Upper lobe of left lung (tissue), 6 donors: ENCODE results near the gene TAF8. TPM values are rescaled to one million over a fixed set of nuclear protein-coding genes. Genes with fewer than 3 reads are reported as not detected.

Source experiments
- ATAC-seq, 2 donors: fragments of 200-7000 bp; cut with Tn5 transposase; one replicate each; pipeline ENCODE4 v1.9.1; 2022; ENCODE audit warnings: mild to moderate bottlenecking in 2 of 2, moderate library complexity in 2 of 2; ENCODE audit not compliant: low FRiP score in 2 of 2
- DNase-seq, 2 donors: peaks; one replicate each; pipeline ENCODE4 v3.0.0-alpha.2; 2019 to 2020
- H3K27ac ChIP-seq, 4 donors: fragments of 200-600 bp; sonication (generic); one replicate each; pipeline ENCODE4 v1.5.1; 2016 to 2019
- H3K27me3 ChIP-seq, 4 donors: fragments of 200-600 bp; sonication (generic); one replicate each; pipeline ENCODE4 v1.5.1; 2017 to 2019
- H3K36me3 ChIP-seq, 4 donors: fragments of 200-600 bp; sonication (generic); one replicate each; pipeline ENCODE4 v1.5.1; 2016 to 2019
- H3K4me1 ChIP-seq, 4 donors: fragments of 200-600 bp; sonication (generic); one replicate each; pipeline ENCODE4 v1.5.1; 2018 to 2019
- H3K4me3 ChIP-seq, 4 donors: fragments of 200-600 bp; sonication (generic); one replicate each; pipeline ENCODE4 v1.5.1; 2017 to 2019; ENCODE audit warnings: mild to moderate bottlenecking in 2 of 4, moderate library complexity in 1 of 4
- H3K9me3 ChIP-seq, 4 donors: fragments of 200-600 bp; sonication (generic); one replicate each; pipeline ENCODE4 v1.5.1; 2018 to 2019
- CTCF ChIP-seq, 6 experiments: fragments of 450-650 bp in 4 of 6; fragments of 200-600 bp in 2 of 6; sonication (generic) in 2 of 6; IDR thresholded peaks; one replicate each; pipeline ENCODE4 v1.5.1; 2016 to 2019; ENCODE audit warnings: antibody characterized with exemption in 6 of 6
- EP300 ChIP-seq, 4 donors: sonication (generic); formaldehyde crosslinking; IDR thresholded peaks; one replicate each; pipeline ENCODE4 v1.5.1; 2017; ENCODE audit warnings: antibody characterized with exemption in 4 of 4, control low read depth in 2 of 4
- POLR2A ChIP-seq, 4 donors: fragments of 450-650 bp; IDR thresholded peaks; one replicate each; pipeline ENCODE4 v1.5.1; 2016 to 2017; ENCODE audit warnings: antibody characterized with exemption in 4 of 4, mild to moderate bottlenecking in 2 of 4
- POLR2AphosphoS5 ChIP-seq, 2 donors: sonication (generic); formaldehyde crosslinking; IDR thresholded peaks; one replicate each; pipeline ENCODE4 v1.5.1; 2017; ENCODE audit warnings: antibody characterized with exemption in 2 of 2
- WGBS, 2 donors: methylation state at CpG; one replicate each; pipeline ENCODE4 v1.1.5; 2017 to 2018; 5-methylcytosine and 5-hydroxymethylcytosine counted together
- total RNA-seq, 6 donors: library from RNA; depleted of rRNA in 4 of 6; stranded (reverse); fragments of >200 nt in 4 of 6; gene quantifications; one replicate each; pipeline versions ENCODE4 v1.1.0 to v1.2.1, GENCODE V29; 2016 to 2021
- donor health status: DM: no; HTN: no; CAD: no; lungs with moderate emphysema.
- donor health status: DM: no; HTN: yes; CAD: no; lungs with severe emphysema.

The TAF8 gene
- total RNA-seq, 6 donors from 2014 or later = 23.0 to 67.1 (median 34.4) TPM

GRCh38 chr6:42101186-42101657 lies 50.9 kb downstream of the TAF8 start:
- peak; percentile 7 to 23 for ATAC-seq
- TF ChIP-seq CTCF (IDR thresholded peaks at IDR 0.05) (no peak), EP300 (IDR thresholded peaks at IDR 0.05) (no peak), POLR2A (IDR thresholded peaks at IDR 0.05) (no peak), POLR2AphosphoS5 (IDR thresholded peaks at IDR 0.05) (no peak)
- Histone ChIP-seq H3K36me3 (peaks cover 0 to 7% (median 0%) of the 10 kb centered on the region in 4 donors), H3K27ac (peak overlapping the region; percentile 57 to 85 (median 66)), H3K4me3 (no peak overlapping the region), H3K4me1 (peaks cover 30 to 57% (median 39%) of the 10 kb centered on the region in 4 donors), H3K9me3 (no peaks in the 10 kb centered on the region), H3K27me3 (peaks cover 0 to 7% (median 0%) of the 10 kb centered on the region in 4 donors)
- 70 to 82% methylated on average over 8 of the region's 8 CpGs for WGBS, 2 donors
- peak in 1 of 2 donors; percentile 64 for DNase-seq

- Histone ChIP-seq H3K36me3 (peaks cover 0 to 7% (median 0%) of the 10 kb centered on the region in 4 donors), H3K27ac (peak overlapping the region; percentile 21 to 82 (median 32)), H3K27me3 (peaks cover 0 to 7% (median 0%) of the 10 kb centered on the region in 4 donors), H3K9me3 (no peaks in the 10 kb centered on the region), H3K4me1 (peaks cover 30 to 57% (median 39%) of the 10 kb centered on the region in 4 donors), H3K4me3 (no peak overlapping the region)
- no peak for TF ChIP-seq POLR2AphosphoS5 (IDR thresholded peaks at IDR 0.05)
- TF ChIP-seq CTCF (IDR thresholded peaks at IDR 0.05) = no peak
- TF ChIP-seq POLR2A (IDR thresholded peaks at IDR 0.05) = no peak
- no peak for TF ChIP-seq EP300 (IDR thresholded peaks at IDR 0.05)
- ATAC-seq (no peak), DNase-seq (peak in 1 of 2 donors; percentile 58)
- 71 to 82% methylated on average over 7 of the region's 7 CpGs for WGBS, 2 donors
These were observed 52.9 kb downstream of the TAF8 start for GRCh38 chr6:42103216-42103615.

GRCh38 chr6:42103753-42104094 lies 53.4 kb downstream of the TAF8 start:
- ATAC-seq = no peak
- Histone ChIP-seq H3K27me3 (peaks cover 0 to 7% (median 0%) of the 10 kb centered on the region in 4 donors), H3K27ac (peak overlapping the region; percentile 21 to 82 (median 32)), H3K9me3 (no peaks in the 10 kb centered on the region), H3K36me3 (peaks cover 0 to 7% (median 0%) of the 10 kb centered on the region in 4 donors), H3K4me3 (peak overlapping the region in 1 of 4 donors; percentile 53), H3K4me1 (peaks cover 30 to 52% (median 38%) of the 10 kb centered on the region in 4 donors)
- TF ChIP-seq EP300 (IDR thresholded peaks at IDR 0.05) = no peak
- peak in 1 of 4 donors; percentile 50 for TF ChIP-seq POLR2A (IDR thresholded peaks at IDR 0.05)
- WGBS, 2 donors = 73 to 81% methylated on average over 11 to 12 of the region's 12 CpGs
- DNase-seq = no peak

GRCh38 chr6:42104095-42104803 lies 53.9 kb downstream of the TAF8 start:
- no peaks in the 10 kb centered on the region for H3K9me3 ChIP-seq
- DNase-seq = peak; percentile 89 to 90
- peak; percentile 80 to 83 for ATAC-seq
- 4 to 11% methylated on average over 14 to 19 of the region's 66 CpGs for WGBS, 2 donors
- H3K4me3 ChIP-seq = peak overlapping the region in 3 of 4 donors; percentile 39 to 53 (median 50)
- TF ChIP-seq EP300 (IDR thresholded peaks at IDR 0.05) = peak in 1 of 4 donors; percentile 81
- no peak for TF ChIP-seq POLR2A (IDR thresholded peaks at IDR 0.05)
- peak; percentile 61 to 68 for TF ChIP-seq POLR2AphosphoS5 (IDR thresholded peaks at IDR 0.05)
- TF ChIP-seq CTCF (IDR thresholded peaks at IDR 0.05) = peak; percentile 53 to 92 (median 90)
- H3K4me1 ChIP-seq = peaks cover 30 to 47% (median 33%) of the 10 kb centered on the region in 4 donors
- H3K36me3 ChIP-seq = peaks cover 0 to 7% (median 0%) of the 10 kb centered on the region in 4 donors
- H3K27ac ChIP-seq = peak overlapping the region in 3 of 4 donors; percentile 21 to 82 (median 26)
- peaks cover 0 to 7% (median 0%) of the 10 kb centered on the region in 4 donors for H3K27me3 ChIP-seq

- WGBS, 2 donors = 27 to 40% methylated on average over 7 to 16 of the region's 16 CpGs
These were observed 54.4 kb downstream of the TAF8 start for GRCh38 chr6:42104804-42105125.

More at GRCh38 chr6:42104804-42105125, 54.4 kb downstream of the TAF8 start:
- TF ChIP-seq CTCF (IDR thresholded peaks at IDR 0.05) (no peak), EP300 (IDR thresholded peaks at IDR 0.05) (no peak), POLR2AphosphoS5 (IDR thresholded peaks at IDR 0.05) (no peak), POLR2A (IDR thresholded peaks at IDR 0.05) (no peak)
- ATAC-seq = no peak
- no peak for DNase-seq
- peak overlapping the region in 3 of 4 donors; percentile 39 to 53 (median 50) for H3K4me3 ChIP-seq
- H3K9me3 ChIP-seq = no peaks in the 10 kb centered on the region
- H3K27me3 ChIP-seq = peaks cover 0 to 7% (median 0%) of the 10 kb centered on the region in 4 donors
- H3K4me1 ChIP-seq = peaks cover 30 to 44% (median 30%) of the 10 kb centered on the region in 4 donors
- H3K27ac ChIP-seq = peak overlapping the region in 2 of 4 donors; percentile 26 to 82
- peaks cover 0 to 7% (median 0%) of the 10 kb centered on the region in 4 donors for H3K36me3 ChIP-seq
